ENCODE results near the gene CRTC1.

DNA sequence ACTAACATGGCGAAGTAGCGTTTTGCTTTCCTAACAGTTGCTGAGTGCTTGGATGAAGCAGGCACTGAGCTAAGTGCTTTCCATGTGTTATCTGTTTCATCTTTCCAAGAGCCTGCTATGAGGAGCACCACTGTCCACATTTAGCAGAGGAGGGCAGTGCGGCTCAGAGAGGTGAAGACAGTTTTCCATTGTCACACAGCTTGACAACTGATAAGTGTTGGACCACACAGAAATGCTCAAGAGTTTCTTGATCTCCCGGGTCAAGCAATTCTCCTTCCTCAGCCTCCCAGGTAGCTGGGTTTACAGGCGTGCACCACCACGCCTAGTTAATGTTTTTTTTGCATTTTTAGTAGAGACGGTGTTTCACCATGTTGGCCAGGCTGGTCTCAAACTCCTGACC, 6.8 kb upstream of the CRTC1 start:
- no peak for TF ChIP-seq GATA2 (IDR thresholded peaks at IDR 0.05; ENCODE audit: low read depth, low read length)
- no peak for TF ChIP-seq GATA3 (IDR thresholded peaks at IDR 0.05; ENCODE audit: low read depth, low read length)
